ENCODE data around the gene CDK14. TPM values are rescaled to one million over a fixed set of nuclear protein-coding genes. Genes with fewer than 3 reads are reported as not detected.

The CDK14 gene
- total RNA-seq, 1 donor = 39.1 TPM

DNA sequence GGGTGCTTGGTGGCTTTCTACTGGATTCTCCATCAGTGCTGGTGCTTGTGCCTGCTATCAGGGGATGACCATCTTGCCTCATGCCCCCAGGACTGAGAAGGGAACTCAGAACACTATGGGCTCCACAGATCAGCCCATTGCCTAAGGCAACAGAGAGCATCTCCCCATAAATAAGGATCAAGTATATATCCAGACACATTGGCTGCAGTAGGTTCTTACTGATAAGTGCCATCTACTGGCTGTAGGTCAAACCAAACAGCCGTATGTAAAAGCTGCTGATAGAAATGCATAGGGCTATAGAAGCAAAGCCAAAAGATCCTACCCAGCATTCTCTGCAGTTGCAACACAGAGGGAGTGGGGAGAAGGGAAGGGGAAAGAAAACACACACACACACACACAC lies 153.7 kb downstream of the CDK14 start:
- Histone ChIP-seq H3K27ac (ENCODE audit: low read depth, low read length) (no peak overlapping the region), H3K4me1 (ENCODE audit: insufficient read depth, low read length) (no peaks in the 10 kb centered on the region), H3K9me3 (ENCODE audit: low read depth, low read length) (no peaks in the 10 kb centered on the region), H2AFZ (ENCODE audit: low read length) (no peak overlapping the region), H4K20me1 (ENCODE audit: insufficient read depth, low read length) (no peaks in the 10 kb centered on the region), H3K4me3 (ENCODE audit: insufficient read depth, low read length) (no peak overlapping the region), H3K36me3 (ENCODE audit: insufficient read depth, low read length) (no peaks in the 10 kb centered on the region), H3K4me2 (ENCODE audit: insufficient read depth, low read length) (no peak overlapping the region), H3K27me3 (ENCODE audit: insufficient read depth, low read length) (no peaks in the 10 kb centered on the region), H3K79me2 (ENCODE audit: insufficient read depth, low read length) (no peaks in the 10 kb centered on the region)
- TF ChIP-seq, protein P1, sequence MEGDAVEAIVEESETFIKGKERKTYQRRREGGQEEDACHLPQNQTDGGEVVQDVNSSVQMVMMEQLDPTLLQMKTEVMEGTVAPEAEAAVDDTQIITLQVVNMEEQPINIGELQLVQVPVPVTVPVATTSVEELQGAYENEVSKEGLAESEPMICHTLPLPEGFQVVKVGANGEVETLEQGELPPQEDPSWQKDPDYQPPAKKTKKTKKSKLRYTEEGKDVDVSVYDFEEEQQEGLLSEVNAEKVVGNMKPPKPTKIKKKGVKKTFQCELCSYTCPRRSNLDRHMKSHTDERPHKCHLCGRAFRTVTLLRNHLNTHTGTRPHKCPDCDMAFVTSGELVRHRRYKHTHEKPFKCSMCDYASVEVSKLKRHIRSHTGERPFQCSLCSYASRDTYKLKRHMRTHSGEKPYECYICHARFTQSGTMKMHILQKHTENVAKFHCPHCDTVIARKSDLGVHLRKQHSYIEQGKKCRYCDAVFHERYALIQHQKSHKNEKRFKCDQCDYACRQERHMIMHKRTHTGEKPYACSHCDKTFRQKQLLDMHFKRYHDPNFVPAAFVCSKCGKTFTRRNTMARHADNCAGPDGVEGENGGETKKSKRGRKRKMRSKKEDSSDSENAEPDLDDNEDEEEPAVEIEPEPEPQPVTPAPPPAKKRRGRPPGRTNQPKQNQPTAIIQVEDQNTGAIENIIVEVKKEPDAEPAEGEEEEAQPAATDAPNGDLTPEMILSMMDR (IDR thresholded peaks at IDR 0.05; ENCODE audit: extremely low read depth, low read depth, low read length) = peak; percentile 25
- DNase-seq (ENCODE audit: insufficient read length, low spot score, missing footprints) = no peak

DNA sequence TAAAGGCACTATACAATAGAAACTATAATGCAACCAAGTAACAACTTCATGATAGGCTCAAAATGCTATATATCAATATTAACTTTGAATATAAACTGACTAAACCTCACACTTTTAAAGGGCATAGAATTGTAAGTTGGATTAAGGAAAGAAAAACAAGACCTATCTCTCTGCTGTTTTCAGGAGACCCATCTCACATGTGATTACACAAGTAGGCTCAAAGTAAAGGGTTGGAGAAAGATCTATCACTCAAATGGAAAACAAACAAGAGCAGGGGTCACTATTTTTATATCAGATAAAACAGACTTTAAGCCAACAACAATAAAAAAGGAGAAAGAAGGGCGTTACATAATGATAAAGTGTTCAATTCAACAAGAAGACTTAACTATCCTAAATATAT lies 155.5 kb downstream of the CDK14 start:
- Histone ChIP-seq H3K9me3 (ENCODE audit: low read depth, low read length) (no peaks in the 10 kb centered on the region), H3K27ac (ENCODE audit: low read depth, low read length) (no peak overlapping the region), H3K79me2 (ENCODE audit: insufficient read depth, low read length) (no peaks in the 10 kb centered on the region), H3K4me1 (ENCODE audit: insufficient read depth, low read length) (no peaks in the 10 kb centered on the region), H3K36me3 (ENCODE audit: insufficient read depth, low read length) (no peaks in the 10 kb centered on the region), H3K4me3 (ENCODE audit: insufficient read depth, low read length) (no peak overlapping the region), H3K27me3 (ENCODE audit: insufficient read depth, low read length) (no peaks in the 10 kb centered on the region), H3K4me2 (ENCODE audit: insufficient read depth, low read length) (no peak overlapping the region), H4K20me1 (ENCODE audit: insufficient read depth, low read length) (no peaks in the 10 kb centered on the region), H2AFZ (ENCODE audit: low read length) (no peak overlapping the region)
- no peak for DNase-seq (ENCODE audit: insufficient read length, low spot score, missing footprints)
- TF ChIP-seq, protein P1 (IDR thresholded peaks at IDR 0.05; ENCODE audit: extremely low read depth, low read depth, low read length) = no peak

DNA sequence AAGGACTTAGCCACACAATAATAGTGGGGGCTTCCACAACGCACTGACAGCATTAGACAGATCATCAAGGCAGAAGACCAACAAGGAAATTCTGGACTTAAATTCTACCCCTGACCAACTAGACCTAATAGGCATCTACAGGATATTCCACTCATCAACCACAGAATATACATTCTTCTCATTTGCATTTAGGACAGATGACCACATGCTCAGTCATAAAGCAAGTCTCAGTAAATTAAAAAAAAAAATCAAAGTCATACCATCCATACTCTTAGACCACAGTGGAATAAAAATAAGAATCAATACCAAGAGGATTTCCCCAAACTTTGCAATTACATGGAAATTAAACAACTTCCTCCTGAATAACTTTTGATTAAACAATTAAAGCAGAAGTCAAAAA lies 155.9 kb downstream of the CDK14 start:
- no peaks in the 10 kb centered on the region for H3K9me3 ChIP-seq (ENCODE audit: low read depth, low read length)
- no peaks in the 10 kb centered on the region for H3K79me2 ChIP-seq (ENCODE audit: insufficient read depth, low read length)
- TF ChIP-seq, protein P1 (IDR thresholded peaks at IDR 0.05; ENCODE audit: extremely low read depth, low read depth, low read length) = no peak
- no peak overlapping the region for H3K4me2 ChIP-seq (ENCODE audit: insufficient read depth, low read length)
- H3K4me3 ChIP-seq (ENCODE audit: insufficient read depth, low read length) = no peak overlapping the region
- no peak overlapping the region for H2AFZ ChIP-seq (ENCODE audit: low read length)
- no peaks in the 10 kb centered on the region for H3K36me3 ChIP-seq (ENCODE audit: insufficient read depth, low read length)
- DNase-seq (ENCODE audit: insufficient read length, low spot score, missing footprints) = no peak
- H3K4me1 ChIP-seq (ENCODE audit: insufficient read depth, low read length) = no peaks in the 10 kb centered on the region
- no peak overlapping the region for H3K27ac ChIP-seq (ENCODE audit: low read depth, low read length)
- H4K20me1 ChIP-seq (ENCODE audit: insufficient read depth, low read length) = no peaks in the 10 kb centered on the region
- no peaks in the 10 kb centered on the region for H3K27me3 ChIP-seq (ENCODE audit: insufficient read depth, low read length)

DNA sequence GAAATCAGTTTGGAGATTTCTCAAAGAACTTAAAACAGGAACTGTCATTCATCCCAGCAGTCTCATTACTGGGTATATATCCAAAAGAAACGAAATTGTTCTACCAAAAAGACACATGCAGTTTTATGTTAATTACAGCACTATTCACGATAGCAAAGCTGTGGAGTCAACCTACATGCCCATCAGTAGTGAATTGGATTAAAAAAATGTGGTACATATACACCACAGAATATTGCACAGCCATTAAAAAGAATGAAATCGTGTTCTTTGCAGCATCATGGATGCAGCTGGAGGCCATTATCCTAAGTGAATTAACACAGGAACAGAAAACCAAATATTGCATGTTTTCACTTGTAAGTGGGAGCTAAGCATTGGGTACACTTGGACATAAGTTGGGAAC lies 158.9 kb downstream of the CDK14 start:
- no peak overlapping the region for H2AFZ ChIP-seq (ENCODE audit: low read length)
- no peak overlapping the region for H3K4me2 ChIP-seq (ENCODE audit: insufficient read depth, low read length)
- H4K20me1 ChIP-seq (ENCODE audit: insufficient read depth, low read length) = peaks cover 2% of the 10 kb centered on the region
- no peak overlapping the region for H3K27ac ChIP-seq (ENCODE audit: low read depth, low read length)
- TF ChIP-seq, protein P1 (IDR thresholded peaks at IDR 0.05; ENCODE audit: extremely low read depth, low read depth, low read length) = no peak
- no peaks in the 10 kb centered on the region for H3K9me3 ChIP-seq (ENCODE audit: low read depth, low read length)
- no peak overlapping the region for H3K4me3 ChIP-seq (ENCODE audit: insufficient read depth, low read length)
- no peaks in the 10 kb centered on the region for H3K79me2 ChIP-seq (ENCODE audit: insufficient read depth, low read length)
- DNase-seq (ENCODE audit: insufficient read length, low spot score, missing footprints) = no peak
- no peaks in the 10 kb centered on the region for H3K36me3 ChIP-seq (ENCODE audit: insufficient read depth, low read length)
- H3K27me3 ChIP-seq (ENCODE audit: insufficient read depth, low read length) = no peaks in the 10 kb centered on the region
- H3K4me1 ChIP-seq (ENCODE audit: insufficient read depth, low read length) = no peaks in the 10 kb centered on the region
